Measurements from ENCODE around the gene RAB4A.

GRCh38 chr1:229342656-229343569 is 72.0 kb downstream of the RAB4A start, which contains the start of gene CCSAP:
- TF ChIP-seq POLR2A (IDR thresholded peaks at IDR 0.05): no peak
- TF ChIP-seq, protein P1, sequence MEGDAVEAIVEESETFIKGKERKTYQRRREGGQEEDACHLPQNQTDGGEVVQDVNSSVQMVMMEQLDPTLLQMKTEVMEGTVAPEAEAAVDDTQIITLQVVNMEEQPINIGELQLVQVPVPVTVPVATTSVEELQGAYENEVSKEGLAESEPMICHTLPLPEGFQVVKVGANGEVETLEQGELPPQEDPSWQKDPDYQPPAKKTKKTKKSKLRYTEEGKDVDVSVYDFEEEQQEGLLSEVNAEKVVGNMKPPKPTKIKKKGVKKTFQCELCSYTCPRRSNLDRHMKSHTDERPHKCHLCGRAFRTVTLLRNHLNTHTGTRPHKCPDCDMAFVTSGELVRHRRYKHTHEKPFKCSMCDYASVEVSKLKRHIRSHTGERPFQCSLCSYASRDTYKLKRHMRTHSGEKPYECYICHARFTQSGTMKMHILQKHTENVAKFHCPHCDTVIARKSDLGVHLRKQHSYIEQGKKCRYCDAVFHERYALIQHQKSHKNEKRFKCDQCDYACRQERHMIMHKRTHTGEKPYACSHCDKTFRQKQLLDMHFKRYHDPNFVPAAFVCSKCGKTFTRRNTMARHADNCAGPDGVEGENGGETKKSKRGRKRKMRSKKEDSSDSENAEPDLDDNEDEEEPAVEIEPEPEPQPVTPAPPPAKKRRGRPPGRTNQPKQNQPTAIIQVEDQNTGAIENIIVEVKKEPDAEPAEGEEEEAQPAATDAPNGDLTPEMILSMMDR (IDR thresholded peaks at IDR 0.05): no peak
